SJSA1 (cell line): Measurements from ENCODE around the gene MUC2. TPM values are rescaled to one million over a fixed set of nuclear protein-coding genes. Genes with fewer than 3 reads are reported as not detected.

Experiments used
- DNase-seq, 2 experiments: peaks; one replicate each; pipeline ENCODE4 v3.0.0-alpha.2; 2015 to 2020; ENCODE audit warnings: low spot score in 2 of 2, low read depth in 1 of 2
- H3K27ac ChIP-seq: fragments of 250-450 bp; sonication (Bioruptor Pico); 2 replicates; pipeline ENCODE4 v1.5.1; 2020; ENCODE audit warnings: mild to moderate bottlenecking, moderate library complexity
- H3K27me3 ChIP-seq: fragments of 250-450 bp; sonication (Bioruptor Pico); replicated peaks from 2 replicates; pipeline ENCODE4 v1.5.1; 2020; ENCODE audit warnings: mild to moderate bottlenecking, moderate library complexity
- H3K36me3 ChIP-seq: fragments of 250-450 bp; sonication (Bioruptor Pico); 2 replicates; pipeline ENCODE4 v1.5.1; 2020; ENCODE audit warnings: mild to moderate bottlenecking
- H3K4me1 ChIP-seq: fragments of 250-450 bp; sonication (Bioruptor Pico); replicated peaks from 2 replicates; pipeline ENCODE4 v1.6.1; 2021; ENCODE audit warnings: mild to moderate bottlenecking
- H3K4me3 ChIP-seq: fragments of 250-450 bp; sonication (Bioruptor Pico); 2 replicates; pipeline ENCODE4 v1.5.1; 2020; ENCODE audit warnings: mild to moderate bottlenecking
- H3K9me3 ChIP-seq: fragments of 250-450 bp; sonication (Bioruptor Pico); replicated peaks from 2 replicates; pipeline ENCODE4 v1.5.1; 2020; ENCODE audit warnings: mild to moderate bottlenecking
- total RNA-seq: library from RNA; depleted of rRNA; stranded (reverse); fragments of >200 nt; shearing (Covaris generic); gene quantifications from 2 replicates; pipeline ENCODE4 v1.2.3, GENCODE V29; 2014; rRNA removed

MUC2 gene
- total RNA-seq = not detected in 2 replicates

- H3K36me3 ChIP-seq = no peaks in the 10 kb centered on the region
- no peak for DNase-seq
- no peaks in the 10 kb centered on the region for H3K9me3 ChIP-seq
- H3K27ac ChIP-seq = no peak within 1 kb of the TSS
- no peak within 1 kb of the TSS for H3K4me3 ChIP-seq
- H3K4me1 ChIP-seq = peaks cover 22% of the 10 kb centered on the region
- H3K27me3 ChIP-seq = no peaks in the 10 kb centered on the region
Measured at GRCh38 chr11:1074244-1075221, at the start of gene MUC2. Gene MUC2 (plus strand): TSS chr11:1074874.

- H3K9me3 ChIP-seq = no peaks in the 10 kb centered on the region
- no peak overlapping the region for H3K27ac ChIP-seq
- H3K27me3 ChIP-seq = no peaks in the 10 kb centered on the region
- no peak overlapping the region for H3K4me3 ChIP-seq
- no peak for DNase-seq
- H3K36me3 ChIP-seq = no peaks in the 10 kb centered on the region
- no peaks in the 10 kb centered on the region for H3K4me1 ChIP-seq
Measured at GRCh38 chr11:1025410-1026162, 49.1 kb upstream of the MUC2 start.

GRCh38 chr11:1026163-1026450 is 48.6 kb upstream of the MUC2 start:
- Histone ChIP-seq H3K27me3 (no peaks in the 10 kb centered on the region), H3K27ac (no peak overlapping the region), H3K4me3 (no peak overlapping the region), H3K4me1 (no peaks in the 10 kb centered on the region), H3K9me3 (no peaks in the 10 kb centered on the region), H3K36me3 (no peaks in the 10 kb centered on the region)
- no peak for DNase-seq

- H3K27me3 ChIP-seq = no peaks in the 10 kb centered on the region
- no peaks in the 10 kb centered on the region for H3K9me3 ChIP-seq
- H3K4me1 ChIP-seq = no peaks in the 10 kb centered on the region
- H3K27ac ChIP-seq = no peak overlapping the region
- DNase-seq = no peak
- H3K4me3 ChIP-seq = no peak overlapping the region
- no peaks in the 10 kb centered on the region for H3K36me3 ChIP-seq
Measured at GRCh38 chr11:1026641-1027482, 47.8 kb upstream of the MUC2 start.

GRCh38 chr11:1027483-1028290 is 47.0 kb upstream of the MUC2 start:
- H3K9me3 ChIP-seq = no peaks in the 10 kb centered on the region
- no peak for DNase-seq
- no peaks in the 10 kb centered on the region for H3K36me3 ChIP-seq
- H3K27me3 ChIP-seq = no peaks in the 10 kb centered on the region
- H3K4me1 ChIP-seq = no peaks in the 10 kb centered on the region
- no peak overlapping the region for H3K27ac ChIP-seq
- no peak overlapping the region for H3K4me3 ChIP-seq

GRCh38 chr11:1028291-1028540 is 46.5 kb upstream of the MUC2 start:
- DNase-seq = no peak
- H3K27ac ChIP-seq = no peak overlapping the region
- H3K4me3 ChIP-seq = no peak overlapping the region
- no peaks in the 10 kb centered on the region for H3K36me3 ChIP-seq
- no peaks in the 10 kb centered on the region for H3K4me1 ChIP-seq
- H3K9me3 ChIP-seq = no peaks in the 10 kb centered on the region
- no peaks in the 10 kb centered on the region for H3K27me3 ChIP-seq

- no peak overlapping the region for H3K4me3 ChIP-seq
- no peak overlapping the region for H3K27ac ChIP-seq
- no peaks in the 10 kb centered on the region for H3K27me3 ChIP-seq
- H3K36me3 ChIP-seq = no peaks in the 10 kb centered on the region
- no peaks in the 10 kb centered on the region for H3K9me3 ChIP-seq
- no peaks in the 10 kb centered on the region for H3K4me1 ChIP-seq
- no peak for DNase-seq
Measured at GRCh38 chr11:1028616-1029015, 46.1 kb upstream of the MUC2 start.

GRCh38 chr11:1029051-1029450 is 45.6 kb upstream of the MUC2 start:
- no peak for DNase-seq
- Histone ChIP-seq H3K27ac (no peak overlapping the region), H3K4me3 (no peak overlapping the region), H3K27me3 (no peaks in the 10 kb centered on the region), H3K9me3 (no peaks in the 10 kb centered on the region), H3K36me3 (no peaks in the 10 kb centered on the region), H3K4me1 (no peaks in the 10 kb centered on the region)

- Histone ChIP-seq H3K27me3 (no peaks in the 10 kb centered on the region), H3K36me3 (no peaks in the 10 kb centered on the region), H3K27ac (no peak overlapping the region), H3K4me3 (no peak overlapping the region), H3K9me3 (no peaks in the 10 kb centered on the region), H3K4me1 (no peaks in the 10 kb centered on the region)
- DNase-seq = no peak
Measured at GRCh38 chr11:1029654-1030053, 45.0 kb upstream of the MUC2 start.

- H3K9me3 ChIP-seq = no peaks in the 10 kb centered on the region
- H3K36me3 ChIP-seq = no peaks in the 10 kb centered on the region
- H3K4me1 ChIP-seq = no peaks in the 10 kb centered on the region
- no peaks in the 10 kb centered on the region for H3K27me3 ChIP-seq
- no peak overlapping the region for H3K27ac ChIP-seq
- H3K4me3 ChIP-seq = no peak overlapping the region
- no peak for DNase-seq
Measured at GRCh38 chr11:1030086-1030485, 44.6 kb upstream of the MUC2 start.

- Histone ChIP-seq H3K4me3 (no peak overlapping the region), H3K27ac (no peak overlapping the region), H3K27me3 (no peaks in the 10 kb centered on the region), H3K36me3 (no peaks in the 10 kb centered on the region), H3K9me3 (no peaks in the 10 kb centered on the region), H3K4me1 (no peaks in the 10 kb centered on the region)
- no peak for DNase-seq
Measured at GRCh38 chr11:1030556-1030955, 44.1 kb upstream of the MUC2 start.

- Histone ChIP-seq H3K27ac (no peak overlapping the region), H3K9me3 (no peaks in the 10 kb centered on the region), H3K4me3 (no peak overlapping the region), H3K4me1 (no peaks in the 10 kb centered on the region), H3K27me3 (no peaks in the 10 kb centered on the region), H3K36me3 (no peaks in the 10 kb centered on the region)
- DNase-seq = no peak
Measured at GRCh38 chr11:1031121-1031899, 43.4 kb upstream of the MUC2 start.
